ENCODE data around the gene OR10A6.

OR10A6 gene

GRCh38 chr11:7910286-7910788 is 20.7 kb downstream of the OR10A6 start:
- DNase-seq (ENCODE audit: low read depth, low spot score), result no peak

- no peak for DNase-seq (ENCODE audit: low read depth, low spot score)
These were observed 21.3 kb downstream of the OR10A6 start for GRCh38 chr11:7909585-7910285.

- DNase-seq (ENCODE audit: low read depth, low spot score), result no peak
These were observed 23.9 kb downstream of the OR10A6 start for GRCh38 chr11:7907121-7907520.

GRCh38 chr11:7906481-7906880 is 24.6 kb downstream of the OR10A6 start:
- DNase-seq (ENCODE audit: low read depth, low spot score), result no peak

- no peak for DNase-seq (ENCODE audit: low read depth, low spot score)
These were observed 25.1 kb downstream of the OR10A6 start for GRCh38 chr11:7905961-7906429.

DNA sequence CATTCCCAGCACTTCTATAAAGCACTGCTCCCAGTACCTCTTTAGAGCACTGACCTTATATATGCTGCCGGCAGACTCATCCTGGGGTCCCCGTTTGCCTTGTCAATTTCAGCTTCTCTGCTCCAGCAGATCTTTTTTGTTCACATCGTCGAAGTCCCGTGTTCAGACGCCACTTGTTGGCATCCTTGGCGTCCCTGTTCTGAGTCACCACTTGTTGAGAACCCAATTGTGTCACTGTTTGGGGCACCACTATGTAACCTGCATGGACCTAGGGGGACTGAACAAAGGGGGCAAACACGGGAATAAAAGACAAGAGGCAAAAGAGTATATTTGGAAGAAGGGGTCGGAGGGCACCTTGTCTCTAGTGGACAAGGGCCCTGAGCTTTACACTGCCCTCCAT is 25.5 kb downstream of the OR10A6 start:
- no peak for DNase-seq (ENCODE audit: low read depth, low spot score)

DNA sequence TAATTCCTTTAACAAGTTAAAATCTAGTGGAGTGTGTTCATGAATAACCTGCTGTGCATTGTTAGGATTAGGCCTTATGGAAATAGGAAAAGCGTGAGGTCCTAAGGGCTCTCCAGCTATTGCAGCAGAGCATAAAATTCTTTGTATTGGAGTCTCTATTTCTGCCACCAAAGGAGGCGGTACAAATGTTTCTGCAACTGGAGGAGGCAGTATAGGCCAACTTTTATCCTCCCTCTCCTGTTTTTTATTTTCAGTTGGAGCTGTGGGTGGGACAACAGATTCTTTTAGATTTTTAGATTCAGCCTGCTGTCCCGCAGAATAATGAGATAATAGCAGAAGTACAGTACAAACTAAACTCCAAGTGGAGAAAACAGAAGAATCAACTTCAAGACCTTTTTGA is 26.2 kb downstream of the OR10A6 start:
- no peak for DNase-seq (ENCODE audit: low read depth, low spot score)

DNA sequence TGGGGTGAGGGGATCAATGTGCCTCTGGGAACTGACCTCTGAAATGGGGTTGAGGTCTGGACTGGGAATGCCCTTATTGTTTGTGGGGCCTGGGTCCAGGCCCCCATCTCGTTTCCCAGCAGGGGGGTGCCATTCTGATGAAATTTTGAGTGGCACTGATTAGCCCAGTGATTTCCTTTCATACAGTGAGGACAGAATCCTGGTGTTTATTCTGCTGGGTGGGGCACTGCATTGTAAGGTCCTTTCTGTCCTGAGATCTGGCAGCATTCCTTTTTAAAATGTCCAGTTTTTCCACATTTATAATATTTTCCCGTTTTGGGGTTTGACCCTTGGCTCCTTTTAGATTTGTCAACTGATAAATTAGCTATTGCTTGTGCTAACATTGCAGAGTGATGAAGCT is 27.1 kb downstream of the OR10A6 start:
- no peak for DNase-seq (ENCODE audit: low read depth, low spot score)

GRCh38 chr11:7901319-7901854 is 29.7 kb downstream of the OR10A6 start:
- no peak for DNase-seq (ENCODE audit: low read depth, low spot score)

GRCh38 chr11:7900686-7901085 is 30.4 kb downstream of the OR10A6 start:
- DNase-seq (ENCODE audit: low read depth, low spot score), result no peak

DNA sequence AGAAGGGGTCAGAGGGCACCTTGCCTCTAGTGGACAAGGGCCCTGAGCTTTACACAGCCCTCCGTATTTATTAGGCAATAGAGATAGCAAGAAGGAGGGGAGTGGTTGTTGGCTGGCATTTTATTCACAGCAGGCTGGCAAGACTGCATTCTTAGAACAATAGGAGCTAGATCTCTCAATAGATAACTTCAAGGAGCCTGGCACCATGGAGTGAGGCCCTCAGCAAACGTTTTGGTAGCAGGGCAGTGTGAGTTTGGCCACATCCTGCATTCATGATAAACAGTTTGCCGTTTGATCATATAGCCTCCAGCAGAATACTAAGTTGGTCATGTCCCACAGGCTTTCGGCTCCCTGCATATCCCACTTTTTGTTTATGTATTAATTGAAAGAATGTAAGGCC is 31.6 kb downstream of the OR10A6 start:
- DNase-seq (ENCODE audit: low read depth, low spot score), result no peak

- no peak for DNase-seq (ENCODE audit: low read depth, low spot score)
These were observed 32.3 kb downstream of the OR10A6 start for GRCh38 chr11:7898666-7899283.

DNA sequence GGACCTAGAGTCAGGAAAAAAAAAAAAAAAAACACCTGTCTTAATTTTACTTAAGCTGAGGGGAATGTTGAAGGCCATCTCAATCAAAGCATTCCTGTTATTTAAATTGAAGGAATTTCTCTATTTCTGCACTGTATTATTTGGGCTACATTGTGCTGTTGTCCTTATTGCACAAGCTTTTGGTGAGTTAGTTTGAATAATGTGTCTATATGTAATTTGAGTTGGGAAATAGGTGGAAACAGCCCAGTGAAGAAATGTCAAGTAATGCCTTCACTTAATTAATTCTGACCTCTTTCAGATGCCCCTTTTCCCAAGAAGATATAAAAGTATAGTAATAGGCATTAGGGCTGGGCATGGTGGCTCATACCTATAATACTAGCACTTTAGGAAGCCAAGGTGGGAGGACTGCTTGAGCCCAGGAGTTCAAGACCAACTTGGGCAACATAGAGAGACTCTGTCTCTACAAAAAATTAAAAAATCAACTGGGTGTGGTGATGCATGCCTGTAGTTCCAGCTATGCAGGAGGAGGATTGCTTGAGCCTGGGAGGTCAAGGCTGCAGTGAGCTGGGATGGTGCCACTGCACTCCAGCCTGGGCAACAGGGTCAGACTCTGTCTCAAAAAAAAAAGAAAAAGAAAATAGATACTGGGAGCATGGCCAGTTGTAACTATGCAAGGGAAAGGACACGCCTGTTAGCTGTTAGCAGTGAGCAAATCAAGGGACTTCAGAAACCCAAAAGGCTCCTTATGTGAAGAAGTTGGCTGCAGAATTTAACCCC is 34.9 kb downstream of the OR10A6 start:
- no peak for DNase-seq (ENCODE audit: low read depth, low spot score)

DNA sequence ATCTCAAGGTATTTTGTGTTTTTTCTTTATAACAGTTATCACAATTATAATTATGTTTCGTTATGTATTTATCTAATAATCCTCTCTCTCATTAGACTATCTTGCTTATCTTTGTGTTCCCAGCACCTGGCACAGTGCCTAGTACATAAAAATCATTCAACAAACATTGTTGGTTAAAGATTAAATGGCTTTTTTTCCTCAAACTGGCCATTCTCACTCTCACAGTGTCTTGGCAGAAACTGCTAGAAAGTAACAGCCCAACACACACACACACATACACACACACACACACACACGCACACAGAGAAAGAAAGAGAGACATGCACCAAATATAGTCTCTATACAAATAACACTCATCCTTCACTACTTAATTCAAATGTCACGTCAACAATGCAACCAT is 36.8 kb downstream of the OR10A6 start:
- no peak for DNase-seq (ENCODE audit: low read depth, low spot score)

DNA sequence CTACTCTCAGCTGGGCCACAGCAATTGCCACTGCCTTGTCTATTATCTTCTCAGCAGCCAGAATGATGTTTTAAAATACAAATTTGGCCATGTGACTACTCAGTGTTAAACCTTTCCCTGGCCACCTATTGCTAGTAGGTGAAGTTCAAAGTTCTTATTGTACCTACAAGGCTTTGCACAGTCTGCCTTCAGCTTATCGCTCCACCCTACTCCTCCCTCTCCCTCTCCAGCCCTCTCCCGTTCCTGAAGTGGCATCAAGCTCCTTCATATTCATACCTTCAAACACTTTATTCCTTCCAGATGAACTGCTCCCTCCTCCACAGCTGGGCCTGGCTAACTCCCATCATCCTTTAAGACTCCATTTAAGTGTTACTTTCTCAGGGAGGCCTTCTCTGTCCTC is 37.3 kb downstream of the OR10A6 start:
- no peak for DNase-seq (ENCODE audit: low read depth, low spot score)

DNA sequence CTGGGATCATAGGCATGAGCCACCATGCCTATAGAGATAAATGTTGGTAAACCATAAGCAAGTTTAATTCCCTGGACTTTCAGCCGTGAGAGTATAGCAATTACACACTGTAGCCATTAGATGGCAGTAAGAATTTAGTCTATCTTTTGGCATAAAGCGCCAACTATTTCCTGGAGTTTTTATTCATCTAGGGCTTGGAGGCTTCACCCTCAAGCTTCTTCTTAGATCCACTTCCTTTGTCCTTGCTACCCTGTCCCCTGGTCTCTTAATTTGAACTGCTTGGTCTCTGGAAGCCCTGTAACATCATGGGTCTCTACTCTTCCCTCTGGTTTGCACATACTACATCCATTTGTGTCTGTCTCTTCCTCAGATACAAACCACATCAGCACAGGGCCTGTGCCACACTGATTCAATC is 38.2 kb downstream of the OR10A6 start:
- DNase-seq (ENCODE audit: low read depth, low spot score), result no peak

DNA sequence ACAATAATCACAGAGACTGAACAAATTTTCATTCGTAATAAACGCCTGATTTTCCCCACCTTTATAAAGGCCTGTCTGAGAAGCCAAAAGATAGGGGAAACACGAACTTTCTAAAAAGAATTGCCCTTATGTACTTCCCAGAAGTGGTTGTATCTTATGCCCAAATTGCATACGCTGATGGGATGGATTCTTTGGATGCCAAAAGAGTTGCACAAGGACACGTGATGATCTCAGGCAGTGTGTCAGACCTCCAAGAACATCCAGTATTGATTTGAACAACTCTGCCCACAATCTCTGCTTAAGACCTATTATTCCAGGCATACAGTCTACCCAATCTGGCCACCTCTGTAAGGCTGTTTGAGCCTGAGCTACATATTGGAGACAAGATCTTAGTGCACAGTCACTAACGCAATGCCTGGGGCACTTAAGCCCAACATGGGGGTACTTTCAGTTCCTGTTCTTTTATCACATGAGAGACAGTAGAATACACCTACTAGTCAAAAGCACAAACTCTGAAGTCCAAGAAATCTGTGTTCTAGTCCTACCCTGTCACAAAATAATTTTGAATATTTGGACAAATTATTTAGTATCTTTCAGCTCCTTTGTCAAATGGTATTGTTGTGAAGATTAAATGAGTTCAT is 38.9 kb downstream of the OR10A6 start:
- DNase-seq (ENCODE audit: low read depth, low spot score), result no peak

GRCh38 chr11:7890417-7891172 is 40.5 kb downstream of the OR10A6 start:
- no peak for DNase-seq (ENCODE audit: low read depth, low spot score)

GRCh38 chr11:7889985-7890384 is 41.1 kb downstream of the OR10A6 start:
- DNase-seq (ENCODE audit: low read depth, low spot score), result no peak

DNA sequence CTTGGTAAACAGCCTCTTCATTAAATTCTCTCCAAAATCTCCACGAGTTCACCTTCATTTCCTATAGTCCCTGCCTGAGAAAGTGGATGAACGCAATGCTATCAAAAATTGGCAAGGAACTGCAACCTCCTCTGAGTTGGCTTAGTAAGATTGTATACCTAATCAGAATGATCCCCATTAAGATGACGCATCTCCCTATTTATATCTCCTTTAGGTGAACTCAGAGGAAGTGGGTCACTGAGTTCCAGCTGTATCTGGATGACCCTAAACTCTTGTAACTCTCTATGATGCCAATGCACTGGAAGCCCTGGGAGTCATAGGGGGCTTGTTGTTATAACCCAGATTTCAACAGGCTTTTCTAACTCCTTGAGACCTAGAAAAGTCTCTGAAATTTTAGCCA is 48.2 kb downstream of the OR10A6 start:
- no peak for DNase-seq (ENCODE audit: low read depth, low spot score)

Measured in activated naive CD8-positive, alpha-beta T cell treated with anti-CD3 and anti-CD28 coated beads, Interleukin-2, amount 50 U/mL, for 16 hours (primary cell).